Endothelial cell of umbilical vein (primary cell): ENCODE results near the gene SH3TC1. TPM values are rescaled to one million over a fixed set of nuclear protein-coding genes. Genes with fewer than 3 reads are reported as not detected.

Source experiments
- BruUV-seq: library from RNA; stranded (reverse); fragments of 400-500 nt; replicated peaks from 2 replicates; lab custom pipeline; 2021; lab: Mats Ljungman, UMichigan
- CTCF ChIA-PET: fragments of 300-600, 350-600 bp; sonication (Branson Sonifier 250); formaldehyde crosslinking; loops from one replicate; lab custom pipeline; 2021; ENCODE audit warnings: antibody characterized with exemption, inconsistent platforms; lab: Charles Lee
- POLR2A ChIA-PET: fragments of 300-600, 350-600 bp; sonication (Branson Sonifier 250); formaldehyde crosslinking; loops from one replicate; lab custom pipeline; 2021; ENCODE audit warnings: antibody characterized with exemption, inconsistent platforms; lab: Charles Lee
- DNase-seq: peaks from one replicate; pipeline ENCODE4 v3.0.0-alpha.2; 2011; ENCODE audit warnings: low read depth, low spot score
- FAIRE-seq: peaks from 2 replicates; lab custom pipeline; 2011; peaks lifted over from hg19 to GRCh38; lab: Jason Lieb, UNC
- H2AFZ ChIP-seq: 2 replicates; pipeline ENCODE4 v1.6.0; 2012; ENCODE audit warnings: low read depth, low read length, control low read depth, inconsistent platforms
- H3K27ac ChIP-seq: 2 replicates; pipeline ENCODE4 v1.5.1; 2011; ENCODE audit warnings: low read depth, mild to moderate bottlenecking, control low read depth, low read length, moderate library complexity; ENCODE audit not compliant: insufficient read depth
- H3K27me3 ChIP-seq, 2 experiments: 2 replicates each; pipeline versions ENCODE4 v1.6.0 to v1.6.1; 2011; ENCODE audit warnings: low read length in 2 of 2, mixed read lengths in 1 of 2; ENCODE audit not compliant: control insufficient read depth in 2 of 2, insufficient read depth in 2 of 2
- H3K36me3 ChIP-seq, 2 experiments: 2 replicates in 1 of 2; 3 replicates in 1 of 2; pipeline ENCODE4 v1.5.1; 2011; ENCODE audit warnings: low read length in 2 of 2, mild to moderate bottlenecking in 1 of 2, moderate library complexity in 1 of 2; ENCODE audit not compliant: control insufficient read depth in 2 of 2, insufficient read depth in 2 of 2; ENCODE audit errors: extremely low read depth in 1 of 2
- H3K4me1 ChIP-seq: 3 replicates; pipeline ENCODE4 v1.5.1; 2011; ENCODE audit warnings: mild to moderate bottlenecking, low read length; ENCODE audit not compliant: control insufficient read depth, insufficient read depth; ENCODE audit errors: extremely low read depth
- H3K4me2 ChIP-seq: 2 replicates; pipeline ENCODE4 v1.6.1; 2011; ENCODE audit warnings: low read length, control low read depth, mixed read lengths; ENCODE audit not compliant: insufficient read depth
- H3K4me3 ChIP-seq, 3 experiments: fragments of 200-600 bp in 1 of 3; sonication (generic), shearing (Covaris generic) in 1 of 3; replicated peaks in 1 of 3; 2 replicates each; pipeline ENCODE4 v1.5.1; 2011 to 2016; ENCODE audit warnings: control low read depth in 3 of 3, low read length in 3 of 3, mild to moderate bottlenecking in 2 of 3, inconsistent platforms in 1 of 3, low read depth in 1 of 3, moderate library complexity in 1 of 3; ENCODE audit not compliant: insufficient read depth in 1 of 3
- H3K79me2 ChIP-seq: 2 replicates; pipeline ENCODE4 v1.6.0; 2012; ENCODE audit warnings: low read length, inconsistent platforms; ENCODE audit not compliant: control insufficient read depth, insufficient read depth
- H3K9ac ChIP-seq: replicated peaks from 2 replicates; pipeline ENCODE3; 2011; ENCODE audit warnings: low read length, control low read depth; ENCODE audit not compliant: insufficient read depth; ENCODE audit errors: extremely low read depth
- H3K9me1 ChIP-seq: replicated peaks from 3 replicates; pipeline ENCODE4 v1.6.0; 2011; ENCODE audit warnings: mild to moderate bottlenecking, low read length; ENCODE audit not compliant: control insufficient read depth, insufficient read depth; ENCODE audit errors: extremely low read depth
- H3K9me3 ChIP-seq: replicated peaks from 2 replicates; pipeline ENCODE4 v1.5.1; 2012; ENCODE audit warnings: low read length, inconsistent platforms; ENCODE audit not compliant: control insufficient read depth, insufficient read depth
- H4K20me1 ChIP-seq: replicated peaks from 2 replicates; pipeline ENCODE3; 2011; ENCODE audit warnings: mild to moderate bottlenecking, low read length; ENCODE audit not compliant: control insufficient read depth, insufficient read depth; ENCODE audit errors: extremely low read depth
- EZH2 ChIP-seq: IDR thresholded peaks from 2 replicates; pipeline ENCODE4 v1.6.1; 2012; ENCODE audit warnings: borderline replicate concordance, low read depth, mild to moderate bottlenecking, moderate library complexity, low read length, inconsistent platforms; ENCODE audit not compliant: severe bottlenecking
- FOS ChIP-seq: IDR thresholded peaks from 2 replicates; pipeline ENCODE4 v1.6.1; 2011; ENCODE audit warnings: mild to moderate bottlenecking, low read length, moderate library complexity, borderline replicate concordance; ENCODE audit not compliant: insufficient read depth
- GATA2 ChIP-seq: IDR thresholded peaks from 2 replicates; pipeline ENCODE4 v1.7.0; 2011; ENCODE audit warnings: low read depth, mild to moderate bottlenecking, moderate library complexity, mixed read lengths, low read length; ENCODE audit not compliant: insufficient read length, insufficient read depth
- JUN ChIP-seq: IDR thresholded peaks from 2 replicates; pipeline ENCODE4 v1.6.1; 2011; ENCODE audit warnings: borderline replicate concordance, low read depth; ENCODE audit not compliant: insufficient read length, insufficient read depth
- MYC ChIP-seq: IDR thresholded peaks from one replicate; pipeline ENCODE4 v1.6.1; 2011; ENCODE audit warnings: mild to moderate bottlenecking, low read depth, low read length
- POLR2A ChIP-seq: IDR thresholded peaks from 2 replicates; pipeline ENCODE4 v1.6.1; 2012; ENCODE audit warnings: low read depth, mild to moderate bottlenecking, control low read depth, low read length
- POLR2AphosphoS5 ChIP-seq: IDR thresholded peaks from 2 replicates; pipeline ENCODE4 v1.6.1; 2012; ENCODE audit warnings: low read depth, mild to moderate bottlenecking, control low read depth, low read length, moderate library complexity; ENCODE audit not compliant: insufficient read depth
- dilution Hi-C: fragments of 300-500 bp; cut with MboI; formaldehyde crosslinking; loops from one replicate; pipeline ENCODE4 v1.15.0; 2019; ENCODE audit warnings: low sequenced_read_pairs; ENCODE audit not compliant: extremely low pct_ligation_motif_present
- intact Hi-C: fragments of 100-400 bp; cut with micrococcal nuclease; formaldehyde crosslinking; loops from one replicate; pipeline ENCODE4 v1.10.0; 2022
- polyA plus RNA-seq, 4 experiments: library from polyadenylated mRNA; depleted of rRNA in 3 of 4; stranded (reverse) in 3 of 4; unstranded in 1 of 4; fragments of >200 nt; gene quantifications; 2 replicates each; pipeline versions ENCODE4 v1.2.1 to v1.2.3, GENCODE V29; 2011 to 2012; ENCODE audit warnings: missing spikeins in 1 of 4
- total RNA-seq: library from RNA; stranded (reverse); gene quantifications from 2 replicates; pipeline ENCODE4 v1.2.3, GENCODE V29; 2021
- TF ChIP-seq, protein P1 (sequence below), 2 donors: IDR thresholded peaks; 1 replicate in 1 of 2; 2 replicates in 1 of 2; pipeline ENCODE4 v1.5.1; 2011; ENCODE audit warnings: low read length in 2 of 2, mild to moderate bottlenecking in 2 of 2, moderate library complexity in 2 of 2, control low read depth in 1 of 2, inconsistent platforms in 1 of 2, low read depth in 1 of 2; ENCODE audit not compliant: insufficient read depth in 1 of 2; ENCODE audit errors: extremely low read depth in 1 of 2

The SH3TC1 gene
- total and polyA plus RNA-seq, 2 donors (not counting 3 experiments of a cell fraction or from before 2014, with no cell fraction given) = 96.5 to 192 TPM

DNA sequence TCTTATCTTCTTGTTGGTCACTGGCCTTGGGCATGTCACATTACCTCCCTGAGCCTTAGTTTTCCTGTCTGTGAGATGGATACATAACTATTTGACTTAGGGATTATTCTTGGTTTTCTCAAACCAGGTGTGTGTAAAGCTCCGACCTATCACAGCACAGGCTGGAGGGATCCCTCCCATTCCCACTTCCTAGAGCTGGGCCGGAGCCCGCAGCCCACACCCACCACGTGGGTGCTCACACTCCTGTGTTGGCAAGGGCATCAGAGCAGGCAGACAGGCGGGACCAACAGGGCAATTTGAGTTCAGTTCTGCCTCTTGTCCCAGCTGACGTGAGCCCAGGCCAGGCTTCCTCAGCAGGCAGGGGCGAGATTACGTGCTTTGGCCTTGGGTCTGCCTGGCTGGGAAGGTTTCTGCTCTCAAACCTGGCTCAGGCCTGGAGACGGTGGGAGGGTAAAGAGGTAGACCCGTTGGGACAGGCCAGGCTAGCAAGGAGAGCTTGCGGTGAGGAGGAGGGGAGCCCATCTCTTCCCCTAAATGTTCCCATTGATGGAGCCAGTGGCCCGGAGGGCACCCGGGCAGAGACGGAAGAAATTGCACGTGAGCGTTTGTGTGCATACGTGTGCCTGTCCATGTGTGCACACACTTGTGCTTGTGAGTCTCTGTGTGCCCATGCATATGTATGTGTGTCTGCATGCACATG lies 734 bp upstream of the SH3TC1 start:
- CTCF ChIA-PET = interaction anchor here (0.8 to 14.2 kb wide), 7 partner anchors 10 to 204 kb away, joined by 3 to 196 read pairs (median 4); no protein-coding TSS in a partner anchor
- H3K4me2 ChIP-seq = no peak overlapping the region
- H3K9me3 ChIP-seq = no peaks in the 10 kb centered on the region
- H4K20me1 ChIP-seq = no peaks in the 10 kb centered on the region
- no peak for TF ChIP-seq JUN
- TF ChIP-seq MYC = no peak
- TF ChIP-seq FOS = no peak
- TF ChIP-seq, protein P1, sequence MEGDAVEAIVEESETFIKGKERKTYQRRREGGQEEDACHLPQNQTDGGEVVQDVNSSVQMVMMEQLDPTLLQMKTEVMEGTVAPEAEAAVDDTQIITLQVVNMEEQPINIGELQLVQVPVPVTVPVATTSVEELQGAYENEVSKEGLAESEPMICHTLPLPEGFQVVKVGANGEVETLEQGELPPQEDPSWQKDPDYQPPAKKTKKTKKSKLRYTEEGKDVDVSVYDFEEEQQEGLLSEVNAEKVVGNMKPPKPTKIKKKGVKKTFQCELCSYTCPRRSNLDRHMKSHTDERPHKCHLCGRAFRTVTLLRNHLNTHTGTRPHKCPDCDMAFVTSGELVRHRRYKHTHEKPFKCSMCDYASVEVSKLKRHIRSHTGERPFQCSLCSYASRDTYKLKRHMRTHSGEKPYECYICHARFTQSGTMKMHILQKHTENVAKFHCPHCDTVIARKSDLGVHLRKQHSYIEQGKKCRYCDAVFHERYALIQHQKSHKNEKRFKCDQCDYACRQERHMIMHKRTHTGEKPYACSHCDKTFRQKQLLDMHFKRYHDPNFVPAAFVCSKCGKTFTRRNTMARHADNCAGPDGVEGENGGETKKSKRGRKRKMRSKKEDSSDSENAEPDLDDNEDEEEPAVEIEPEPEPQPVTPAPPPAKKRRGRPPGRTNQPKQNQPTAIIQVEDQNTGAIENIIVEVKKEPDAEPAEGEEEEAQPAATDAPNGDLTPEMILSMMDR (IDR thresholded peaks at IDR 0.05; ENCODE audit: extremely low read depth in 1 of 2, insufficient read depth in 1 of 2, low read depth in 1 of 2, low read length in 2 of 2) = no peak
- no peak for TF ChIP-seq POLR2AphosphoS5
- TF ChIP-seq POLR2A = no peak
- TF ChIP-seq GATA2 = no peak
- no peak for TF ChIP-seq EZH2
- no peak overlapping the region for H2AFZ ChIP-seq
- intact Hi-C loops = loop anchor here (5.0 kb wide), 1 partner anchor 229 kb away; no protein-coding TSS in a partner anchor
- peak overlapping the region; percentile 82 for H3K27ac ChIP-seq
- DNase-seq = peak; percentile 26
- no peak overlapping the region for H3K9ac ChIP-seq
- H3K4me1 ChIP-seq = peaks cover 61% of the 10 kb centered on the region
- FAIRE-seq = no peak
- H3K27me3 ChIP-seq = no peaks in the 10 kb centered on the region
- dilution Hi-C loops = no loop called here
- POLR2A ChIA-PET = interaction anchor here (0.8 to 1.1 kb wide), 2 partner anchors 7 to 23 kb away, joined by 3 to 4 read pairs; no protein-coding TSS in a partner anchor
- peaks cover 0 to 5% of the 10 kb centered on the region in 2 experiments for H3K36me3 ChIP-seq
- peaks cover 42% of the 10 kb centered on the region for H3K79me2 ChIP-seq
- no TSS peak for BruUV-seq
- H3K4me3 ChIP-seq = no peak overlapping the region
- no peaks in the 10 kb centered on the region for H3K9me1 ChIP-seq
